BLaER1 treated with 17β-estradiol and CSF1 and Interleukin-3, amounts not matched to agents 10 nM and 100 nM (cell line): Measurements from ENCODE around the gene TOR3A.
A peak's percentile ranks its signal among the peaks of the same experiment; 100 is the strongest.

Experiments used
- H3K27ac ChIP-seq, 11 experiments: shearing (Covaris generic); formaldehyde crosslinking; 2 replicates each; pipeline ENCODE4 v1.8.1; 2022
- H3K27me3 ChIP-seq, 11 experiments: shearing (Covaris generic); formaldehyde crosslinking; 2 replicates each; pipeline ENCODE4 v1.8.1; 2022
- H3K36me3 ChIP-seq, 11 experiments: shearing (Covaris generic); formaldehyde crosslinking; 2 replicates each; pipeline ENCODE4 v1.8.1; 2022
- H3K4me1 ChIP-seq, 10 experiments: shearing (Covaris generic); formaldehyde crosslinking; 2 replicates each; pipeline ENCODE4 v1.8.1; 2022
- H3K4me2 ChIP-seq, 11 experiments: shearing (Covaris generic); formaldehyde crosslinking; 2 replicates each; pipeline ENCODE4 v1.8.1; 2022
- H3K4me3 ChIP-seq, 10 experiments: shearing (Covaris generic); formaldehyde crosslinking; 2 replicates each; pipeline ENCODE4 v1.8.1; 2022
- H3K9ac ChIP-seq, 11 experiments: shearing (Covaris generic); formaldehyde crosslinking; 2 replicates each; pipeline ENCODE4 v1.8.1; 2022
- H3K9me3 ChIP-seq, 11 experiments: shearing (Covaris generic); formaldehyde crosslinking; replicated peaks in 1 of 11; 2 replicates each; pipeline ENCODE4 v1.8.1; 2022
- H4K20me1 ChIP-seq, 11 experiments: shearing (Covaris generic); formaldehyde crosslinking; 2 replicates each; pipeline ENCODE4 v1.8.1; 2022
- Cebpa-rat ChIP-seq, 11 experiments: shearing (Covaris generic); IDR thresholded peaks; 2 replicates each; pipeline ENCODE4 v1.8.1; 2022

Gene TOR3A

GRCh38 chr1:179055937-179056336, 25.9 kb upstream of the TOR3A start:
- Histone ChIP-seq H3K9ac (no peak overlapping the region), H3K36me3 (peaks cover 35 to 74% (median 55%) of the 10 kb centered on the region in 11 experiments), H3K4me2 (no peak overlapping the region), H3K4me1 (peaks cover 0 to 16% (median 0%) of the 10 kb centered on the region in 10 experiments; a peak in 1 of 20 replicates), H3K27me3 (no peaks in the 10 kb centered on the region), H3K4me3 (no peak overlapping the region), H3K9me3 (peaks cover 0 to 18% (median 11%) of the 10 kb centered on the region in 11 experiments; a peak in 9 of 22 replicates), H4K20me1 (no peaks in the 10 kb centered on the region; a peak in 1 of 22 replicates), H3K27ac (no peak overlapping the region)
- TF ChIP-seq Cebpa-rat (IDR thresholded peaks at IDR 0.05), result no peak

DNA sequence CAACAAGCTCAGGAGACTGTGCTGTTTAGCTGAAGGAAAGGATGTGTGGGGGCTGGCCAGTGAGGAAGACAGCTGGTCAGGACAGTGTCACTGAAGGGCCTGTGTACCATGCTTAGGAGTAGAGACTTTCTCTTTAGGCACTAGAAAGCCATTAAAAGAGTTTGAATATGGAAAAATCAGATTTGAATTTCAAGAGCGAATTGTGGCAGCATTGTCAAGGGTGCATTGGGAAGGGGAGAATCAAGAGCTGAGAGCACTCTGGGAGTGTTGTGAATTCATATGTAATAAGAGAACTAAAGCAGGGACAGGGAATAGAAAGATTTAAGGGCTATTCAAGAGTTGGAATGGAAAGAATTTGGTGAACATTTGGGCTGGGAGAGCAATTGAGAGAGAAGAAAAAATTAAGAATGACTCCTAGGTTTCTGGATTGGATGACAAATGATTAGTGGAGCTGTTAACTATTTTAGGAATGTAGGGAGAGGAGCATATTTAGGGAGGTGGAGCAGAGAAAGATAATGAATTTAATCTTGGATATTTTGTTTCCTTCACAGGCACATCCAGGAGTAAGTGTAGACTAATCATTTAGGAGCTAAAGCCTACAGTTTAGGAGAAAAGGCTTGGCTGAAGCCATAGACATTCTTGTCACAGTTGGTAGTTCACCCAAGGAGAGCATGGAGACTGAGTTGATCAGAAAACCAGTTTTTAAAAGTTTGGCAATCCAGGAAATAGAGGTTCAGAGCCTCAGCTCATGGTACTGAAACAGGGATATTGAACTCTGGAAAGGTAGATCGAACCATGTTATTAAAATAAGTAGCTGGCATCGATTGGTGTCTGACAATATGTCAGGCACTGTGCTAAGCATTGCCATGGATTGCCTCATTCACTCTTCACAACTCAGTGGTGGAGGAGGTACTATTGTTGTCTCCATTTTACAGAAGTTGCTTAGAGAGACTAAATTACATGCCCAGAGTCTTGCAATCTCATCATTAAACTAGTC, 23.1 kb upstream of the TOR3A start:
- Histone ChIP-seq H4K20me1 (no peaks in the 10 kb centered on the region), H3K4me1 (0 out of 20 replicates have a peak, but pooled peaks cover 0 to 7% (median 0%) of the 10 kb centered on the region in 10 experiments), H3K27ac (no peak overlapping the region; a peak in 1 of 22 replicates), H3K9me3 (peaks cover 0 to 18% (median 11%) of the 10 kb centered on the region in 11 experiments; a peak in 9 of 22 replicates), H3K9ac (no peak overlapping the region), H3K4me2 (no peak overlapping the region), H3K27me3 (no peaks in the 10 kb centered on the region), H3K4me3 (no peak overlapping the region), H3K36me3 (peaks cover 46 to 84% (median 73%) of the 10 kb centered on the region in 11 experiments)
- TF ChIP-seq Cebpa-rat (IDR thresholded peaks at IDR 0.05), result no peak

DNA sequence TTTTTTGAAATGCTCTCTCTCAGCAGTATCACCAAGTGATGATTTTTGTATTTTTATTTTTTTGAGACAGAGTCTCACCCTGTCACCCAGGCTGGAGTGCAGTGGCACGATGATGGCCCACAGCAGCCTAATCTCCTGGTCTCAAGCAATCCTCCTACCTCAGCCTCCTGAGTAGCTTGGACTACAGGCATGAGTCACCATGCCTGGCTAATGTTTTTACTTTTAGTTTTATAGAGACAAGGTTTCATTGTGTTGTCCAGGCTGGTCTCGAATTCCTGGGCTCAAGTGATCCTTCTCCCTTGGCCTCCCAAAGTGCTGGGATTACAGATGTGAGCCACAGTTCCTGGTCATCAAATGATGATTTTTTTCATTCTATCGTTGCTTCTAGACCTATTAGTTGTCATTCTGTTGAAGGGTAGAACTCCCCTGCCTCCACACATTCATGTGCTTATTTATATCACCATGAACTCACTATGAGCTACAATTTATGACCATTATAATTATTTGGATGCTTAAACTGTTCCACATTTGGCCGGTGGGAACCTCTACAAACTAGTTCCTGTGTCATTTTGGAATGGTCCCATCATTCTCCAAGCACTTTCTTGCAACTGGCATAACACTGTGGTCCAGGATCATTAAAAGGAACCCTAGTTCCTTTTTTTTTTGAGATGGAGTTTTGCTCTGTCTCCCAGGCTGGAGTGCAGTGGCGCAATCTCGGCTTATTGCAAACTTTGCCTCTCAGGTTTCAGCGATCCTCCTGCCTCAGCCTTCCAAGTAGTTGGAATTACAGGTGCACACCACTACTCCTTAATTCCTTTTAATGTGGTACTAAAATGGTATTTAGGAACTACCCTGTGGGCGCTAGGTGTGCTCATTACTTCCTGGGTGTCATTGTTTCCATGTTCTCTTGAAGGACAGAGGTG, 20.2 kb upstream of the TOR3A start:
- no peak for TF ChIP-seq Cebpa-rat (IDR thresholded peaks at IDR 0.05)
- Histone ChIP-seq H3K4me2 (no peak overlapping the region), H4K20me1 (no peaks in the 10 kb centered on the region), H3K4me3 (no peak overlapping the region), H3K27ac (no peak overlapping the region; a peak in 1 of 22 replicates), H3K9me3 (peaks cover 0 to 5% (median under 1%) of the 10 kb centered on the region in 11 experiments; a peak in 5 of 22 replicates), H3K36me3 (peaks cover 51 to 88% (median 77%) of the 10 kb centered on the region in 11 experiments), H3K9ac (no peak overlapping the region), H3K4me1 (peaks cover 0 to 12% (median 8%) of the 10 kb centered on the region in 10 experiments; a peak in 9 of 20 replicates), H3K27me3 (no peaks in the 10 kb centered on the region)

- Histone ChIP-seq H3K4me1 (peaks cover 0 to 12% (median 5%) of the 10 kb centered on the region in 10 experiments; a peak in 9 of 20 replicates), H3K4me3 (no peak overlapping the region), H3K9me3 (no peaks in the 10 kb centered on the region), H4K20me1 (no peaks in the 10 kb centered on the region; a peak in 2 of 22 replicates), H3K9ac (no peak overlapping the region), H3K36me3 (peaks cover 66 to 99% (median 81%) of the 10 kb centered on the region in 11 experiments), H3K27me3 (no peaks in the 10 kb centered on the region), H3K4me2 (peak overlapping the region in 2 of 11 experiments; percentile 25 to 36; a peak in 2 of 22 replicates), H3K27ac (no peak overlapping the region)
- no peak for TF ChIP-seq Cebpa-rat (IDR thresholded peaks at IDR 0.05)
Observed at GRCh38 chr1:179066471-179066870, 15.4 kb upstream of the TOR3A start.

GRCh38 chr1:179077396-179077795, 4.5 kb upstream of the TOR3A start:
- no peak overlapping the region for H3K4me2 ChIP-seq
- no peaks in the 10 kb centered on the region for H3K9me3 ChIP-seq
- H3K4me1 ChIP-seq, result peaks cover 9 to 13% (median 12%) of the 10 kb centered on the region in 10 experiments
- peaks cover 8 to 35% (median 25%) of the 10 kb centered on the region in 11 experiments for H3K36me3 ChIP-seq
- no peak overlapping the region for H3K9ac ChIP-seq
- no peaks in the 10 kb centered on the region for H4K20me1 ChIP-seq
- H3K4me3 ChIP-seq, result no peak overlapping the region
- no peaks in the 10 kb centered on the region for H3K27me3 ChIP-seq
- no peak overlapping the region for H3K27ac ChIP-seq
- TF ChIP-seq Cebpa-rat (IDR thresholded peaks at IDR 0.05), result no peak

GRCh38 chr1:179079113-179079761, 2.6 kb upstream of the TOR3A start:
- Histone ChIP-seq H3K9ac (no peak overlapping the region), H3K4me3 (no peak overlapping the region), H3K9me3 (no peaks in the 10 kb centered on the region), H3K27me3 (no peaks in the 10 kb centered on the region), H3K4me2 (no peak overlapping the region), H3K36me3 (peaks cover 0 to 24% (median 8%) of the 10 kb centered on the region in 11 experiments; a peak in 18 of 22 replicates), H3K27ac (no peak overlapping the region), H4K20me1 (peaks cover 0 to 8% (median 4%) of the 10 kb centered on the region in 11 experiments; a peak in 6 of 22 replicates), H3K4me1 (peaks cover 24 to 30% (median 26%) of the 10 kb centered on the region in 10 experiments)
- TF ChIP-seq Cebpa-rat (IDR thresholded peaks at IDR 0.05), result no peak

- H3K4me1 ChIP-seq, result peaks cover 24 to 41% (median 30%) of the 10 kb centered on the region in 10 experiments
- peak overlapping the region; percentile 75 to 95 (median 90) for H3K4me3 ChIP-seq
- TF ChIP-seq Cebpa-rat (IDR thresholded peaks at IDR 0.05), result no peak
Observed at GRCh38 chr1:179080866-179081686, 794 bp upstream of the TOR3A start.

More at GRCh38 chr1:179080866-179081686, 794 bp upstream of the TOR3A start:
- peaks cover 0 to 19% (median 9%) of the 10 kb centered on the region in 11 experiments; a peak in 10 of 22 replicates for H4K20me1 ChIP-seq
- no peaks in the 10 kb centered on the region for H3K27me3 ChIP-seq
- peaks cover 13 to 37% (median 18%) of the 10 kb centered on the region in 11 experiments for H3K36me3 ChIP-seq
- no peaks in the 10 kb centered on the region for H3K9me3 ChIP-seq
- peak overlapping the region; percentile 90 to 97 (median 94) for H3K4me2 ChIP-seq
- peak overlapping the region; percentile 87 to 94 (median 92) for H3K9ac ChIP-seq
- peak overlapping the region; percentile 77 to 93 (median 89); a peak in 20 of 22 replicates for H3K27ac ChIP-seq
